GM19467 (cell line): Measurements from ENCODE around the gene TRAPPC2L.

Experiments
- ATAC-seq: cut with Tn5 transposase; IDR thresholded peaks from one replicate; pipeline ENCODE4 v1.9.1; 2021; ENCODE audit warnings: mild to moderate bottlenecking, moderate library complexity; ENCODE audit not compliant: unreplicated experiment

Gene TRAPPC2L

GRCh38 chr16:88856828-88857727, at the start of gene TRAPPC2L, which contains the start of gene GALNS:
TRAPPC2L (plus strand) TSS chr16:88857127; CDS start chr16:88857151, 24 bp downstream.
GALNS (minus strand) TSS chr16:88856947; CDS start chr16:88856877, 70 bp downstream.
- peak; percentile 65 for ATAC-seq

- ATAC-seq = no peak
Observed at GRCh38 chr16:88807142-88807625, 49.7 kb upstream of the TRAPPC2L start.

- ATAC-seq = no peak
Observed at GRCh38 chr16:88807626-88808453, 49.1 kb upstream of the TRAPPC2L start.

- no peak for ATAC-seq
Observed at GRCh38 chr16:88809068-88809675, 47.8 kb upstream of the TRAPPC2L start.

- no peak for ATAC-seq
Observed at GRCh38 chr16:88809676-88810165, 47.2 kb upstream of the TRAPPC2L start.

- ATAC-seq = no peak
Observed at GRCh38 chr16:88810166-88810911, 46.6 kb upstream of the TRAPPC2L start.

- peak; percentile 33 for ATAC-seq
Observed at GRCh38 chr16:88810912-88811768, 45.8 kb upstream of the TRAPPC2L start.

- ATAC-seq = peak; percentile 74
Observed at GRCh38 chr16:88811769-88812512, 45.0 kb upstream of the TRAPPC2L start, which contains the start of gene APRT. APRT (minus strand) TSS chr16:88811928; CDS start chr16:88811899, 29 bp downstream.

- no peak for ATAC-seq
Observed at GRCh38 chr16:88812513-88813268, 44.2 kb upstream of the TRAPPC2L start.

GRCh38 chr16:88813269-88814143, 43.4 kb upstream of the TRAPPC2L start:
- no peak for ATAC-seq

GRCh38 chr16:88814144-88814502, 42.8 kb upstream of the TRAPPC2L start:
- no peak for ATAC-seq

GRCh38 chr16:88815227-88815626, 41.7 kb upstream of the TRAPPC2L start:
- ATAC-seq = no peak

GRCh38 chr16:88815901-88816589, 40.9 kb upstream of the TRAPPC2L start:
- no peak for ATAC-seq

- ATAC-seq = no peak
Observed at GRCh38 chr16:88816736-88817535, 40.0 kb upstream of the TRAPPC2L start.
